ENCODE data around the gene UCK2.

UCK2 gene

DNA sequence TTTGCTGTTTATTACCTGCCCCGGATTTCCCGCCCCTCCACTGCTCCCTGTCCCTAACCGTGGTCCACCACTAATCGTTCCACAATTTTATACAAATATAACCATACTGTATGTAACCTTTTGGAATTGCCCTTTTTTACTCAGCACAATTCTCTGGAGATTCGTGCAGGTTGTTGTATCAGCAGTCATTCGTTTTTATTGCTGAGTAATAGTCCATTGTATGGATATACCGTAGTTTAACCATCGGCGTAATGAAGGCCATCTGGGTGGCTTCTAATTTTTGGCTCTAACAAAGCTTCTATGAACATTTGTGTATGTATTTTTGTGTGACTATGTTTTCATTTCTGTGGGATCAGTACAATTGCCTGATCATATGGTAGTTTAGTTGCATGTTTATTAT, 50.0 kb downstream of the UCK2 start:
- in situ Hi-C loops (cut with MboI; ENCODE audit: low sequenced_read_pairs): no loop called here

GRCh38 chr1:165877940-165878556, 50.6 kb downstream of the UCK2 start:
- in situ Hi-C loops (cut with MboI; ENCODE audit: low sequenced_read_pairs): no loop called here

GRCh38 chr1:165879946-165880345, 52.5 kb downstream of the UCK2 start:
- in situ Hi-C loops (cut with MboI; ENCODE audit: low sequenced_read_pairs): no loop called here

- in situ Hi-C loops (cut with MboI; ENCODE audit: low sequenced_read_pairs): no loop called here
Observed at GRCh38 chr1:165880993-165881392, 53.6 kb downstream of the UCK2 start.

DNA sequence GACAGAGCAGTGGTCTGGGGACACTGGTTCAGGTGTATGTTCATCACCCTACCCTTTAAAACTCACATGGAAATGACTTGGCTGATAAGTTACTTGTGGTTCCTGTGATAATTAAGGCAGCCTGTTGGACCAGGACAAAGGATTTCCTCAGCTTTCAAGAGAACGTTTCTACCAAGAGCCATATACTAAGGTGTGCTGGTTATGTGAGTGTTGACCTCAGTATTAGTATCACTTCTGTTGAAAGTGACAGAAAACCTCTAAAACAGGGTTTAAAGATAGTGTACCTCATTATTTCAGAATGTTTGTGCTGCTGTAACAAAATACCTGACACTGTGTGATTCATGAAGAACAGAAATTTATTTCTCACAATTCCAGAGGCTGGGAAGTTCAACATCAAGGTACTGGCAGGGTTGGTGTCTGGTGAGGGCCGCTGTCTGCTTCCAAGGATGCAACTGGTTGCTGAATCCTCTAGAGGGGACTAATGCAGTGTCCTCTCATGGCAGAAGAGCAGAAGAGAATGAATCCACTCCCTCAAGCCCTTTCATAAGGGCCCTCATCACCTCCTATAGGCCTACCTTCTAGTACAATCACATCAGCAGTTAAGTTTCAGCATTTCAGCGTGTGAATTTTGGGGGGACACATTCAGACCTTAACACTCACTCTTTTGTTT, 54.9 kb downstream of the UCK2 start:
- in situ Hi-C loops (cut with MboI; ENCODE audit: low sequenced_read_pairs): no loop called here

GRCh38 chr1:165883056-165883455, 55.6 kb downstream of the UCK2 start:
- in situ Hi-C loops (cut with MboI; ENCODE audit: low sequenced_read_pairs): no loop called here

GRCh38 chr1:165884009-165884689, 56.7 kb downstream of the UCK2 start:
- in situ Hi-C loops (cut with MboI; ENCODE audit: low sequenced_read_pairs): no loop called here

DNA sequence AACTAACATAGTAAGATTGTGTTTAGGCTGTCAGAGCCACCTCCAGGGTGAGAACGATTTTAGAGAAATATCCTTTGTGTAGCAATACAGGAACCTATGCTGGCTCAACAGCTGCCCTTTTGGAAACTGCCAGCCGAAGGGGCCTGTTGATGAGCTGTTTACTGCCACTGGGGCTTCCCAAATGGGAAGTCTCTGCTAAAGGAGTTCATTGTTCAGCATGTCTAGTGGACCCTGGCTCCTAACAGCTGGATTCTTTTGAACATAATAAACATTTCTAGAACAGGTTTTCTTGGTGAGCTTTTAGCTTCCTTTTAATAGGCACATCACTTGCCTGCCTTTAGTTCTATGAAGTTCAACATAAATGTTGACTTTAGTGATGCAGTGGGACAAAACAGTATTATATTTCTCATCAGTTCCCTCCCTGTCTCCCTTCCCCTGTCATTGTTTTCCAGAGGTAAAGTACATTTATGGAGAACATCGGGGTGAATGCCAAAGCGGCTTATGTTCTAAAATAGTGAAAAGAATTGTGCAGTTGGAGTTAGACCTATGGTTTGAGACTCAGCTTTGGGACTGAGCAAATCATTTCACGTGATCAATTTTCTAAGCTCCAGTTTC, 57.4 kb downstream of the UCK2 start:
- in situ Hi-C loops (cut with MboI; ENCODE audit: low sequenced_read_pairs): no loop called here

DNA sequence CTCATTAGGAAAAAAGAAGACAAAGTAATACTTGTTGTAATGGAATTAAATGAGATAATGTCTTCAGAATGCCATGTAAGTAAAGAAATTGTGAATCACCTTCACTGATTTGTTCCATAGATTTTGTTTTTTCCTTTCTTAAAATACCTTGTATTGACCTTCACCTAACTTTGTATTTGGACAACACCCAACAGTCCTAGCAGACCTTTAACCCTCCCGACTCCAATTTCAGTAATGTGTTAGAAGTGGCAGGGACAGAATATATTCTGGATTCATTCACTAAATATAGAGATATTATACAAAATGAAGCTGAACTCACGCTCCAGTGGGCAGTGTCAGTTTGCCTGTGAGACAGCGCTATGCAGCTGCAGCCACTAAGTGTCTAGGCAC, 57.9 kb downstream of the UCK2 start:
- in situ Hi-C loops (cut with MboI; ENCODE audit: low sequenced_read_pairs): no loop called here

- in situ Hi-C loops (cut with MboI; ENCODE audit: low sequenced_read_pairs): no loop called here
Observed at GRCh38 chr1:165886193-165886592, 58.8 kb downstream of the UCK2 start.

DNA sequence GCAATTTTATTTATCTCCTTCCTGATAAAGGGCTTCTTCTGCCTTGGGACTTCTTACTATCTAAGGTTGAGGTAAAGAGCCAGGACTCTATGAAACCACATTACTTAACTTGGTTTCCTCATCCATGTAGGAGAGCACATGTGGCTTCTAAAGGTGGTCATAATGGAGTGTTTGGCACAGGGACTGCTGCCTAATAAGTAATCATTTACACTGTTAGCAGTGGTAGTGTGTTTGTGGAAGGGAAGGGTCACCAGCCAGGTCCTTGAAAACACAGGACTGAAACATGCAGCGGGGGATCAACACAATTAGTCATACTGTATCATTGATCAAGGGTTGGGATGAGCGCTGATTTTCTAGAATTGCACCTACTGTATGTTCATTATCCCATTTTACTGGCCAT, 59.6 kb downstream of the UCK2 start:
- in situ Hi-C loops (cut with MboI; ENCODE audit: low sequenced_read_pairs): no loop called here

DNA sequence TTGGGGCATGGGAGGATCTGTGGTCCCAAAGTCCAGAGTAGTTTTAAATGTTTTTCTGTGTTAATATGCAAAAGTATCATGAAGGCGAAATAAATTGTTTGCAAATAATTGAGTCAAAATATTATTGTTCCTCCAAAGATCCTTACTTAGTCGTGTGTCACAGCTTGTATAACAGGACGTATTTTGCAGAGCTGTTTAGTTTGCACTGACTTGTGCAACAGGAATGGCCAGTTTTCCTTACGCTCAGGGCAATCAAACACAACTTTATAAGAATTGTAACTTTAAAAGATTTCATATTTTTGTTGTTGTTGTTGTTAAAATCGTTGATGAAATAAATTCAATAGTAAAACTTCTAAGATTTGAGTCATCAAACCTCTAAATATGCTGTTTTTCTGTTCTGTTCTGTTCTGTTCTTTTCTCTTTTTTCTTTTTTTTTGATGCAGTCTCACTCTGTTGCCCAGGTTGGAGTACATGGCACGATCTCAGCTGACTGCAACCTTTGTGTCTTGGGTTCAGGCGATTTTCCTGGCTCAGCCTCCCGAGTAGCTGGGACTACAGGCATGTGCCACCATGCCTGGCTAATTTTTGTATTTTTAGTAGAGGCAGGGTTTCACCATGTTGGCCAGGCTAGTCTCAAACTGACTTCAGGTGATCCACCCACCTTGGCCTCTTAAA, 60.6 kb downstream of the UCK2 start:
- in situ Hi-C loops (cut with MboI; ENCODE audit: low sequenced_read_pairs): no loop called here

GRCh38 chr1:165888552-165888920, 61.1 kb downstream of the UCK2 start:
- in situ Hi-C loops (cut with MboI; ENCODE audit: low sequenced_read_pairs): no loop called here

DNA sequence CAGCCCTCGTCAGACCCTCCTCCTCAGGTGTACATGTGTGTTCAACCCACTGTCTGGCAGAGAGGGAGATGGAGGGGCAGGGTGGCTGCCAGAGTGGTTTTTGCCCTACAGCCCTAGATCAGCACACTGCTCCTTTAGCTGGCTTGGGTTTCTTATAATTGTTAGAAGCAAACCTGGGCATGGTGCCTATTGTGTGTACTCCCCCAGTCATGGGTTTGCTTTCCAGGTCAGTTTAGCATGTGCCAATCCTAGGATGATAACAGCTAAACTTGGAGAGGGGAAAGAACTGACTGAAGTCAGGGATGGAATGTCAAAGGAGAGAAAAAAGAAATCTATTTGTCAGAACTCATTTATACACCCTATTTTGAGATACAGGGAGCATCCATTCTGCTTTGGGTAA, 63.3 kb downstream of the UCK2 start:
- in situ Hi-C loops (cut with MboI; ENCODE audit: low sequenced_read_pairs): no loop called here

DNA sequence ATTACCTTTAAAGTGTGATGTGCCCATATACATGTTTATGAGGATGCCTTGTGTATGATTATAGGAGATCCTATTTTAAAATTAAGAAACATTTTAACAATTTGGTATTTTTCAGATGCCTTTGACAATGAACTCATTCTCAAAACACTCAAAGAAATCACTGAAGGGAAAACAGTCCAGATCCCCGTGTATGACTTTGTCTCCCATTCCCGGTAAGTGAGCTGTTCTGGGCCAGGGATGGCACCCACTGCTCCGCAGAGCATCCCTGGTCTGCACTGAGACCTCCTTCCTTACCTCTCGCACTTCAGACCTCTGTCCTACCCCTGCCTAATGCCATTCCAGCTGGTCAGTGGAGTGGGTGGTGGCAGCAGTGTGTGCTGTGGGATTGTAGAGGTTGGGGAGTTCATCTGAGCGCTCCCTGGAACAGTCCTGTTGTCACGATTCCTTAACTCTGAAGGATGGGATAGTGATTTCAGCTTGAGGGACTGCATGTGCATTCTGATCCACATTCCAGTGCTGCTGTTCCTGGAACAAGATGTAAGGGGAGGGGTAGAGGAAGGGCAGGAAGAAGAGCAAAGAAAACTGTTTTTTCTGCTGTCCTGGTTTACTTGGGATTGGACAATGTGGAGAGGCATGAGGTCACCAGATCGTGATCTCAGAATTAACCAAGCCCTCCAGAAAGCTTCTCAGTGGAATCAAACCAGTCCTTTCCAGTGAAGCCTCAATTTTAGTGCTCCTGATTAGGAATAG, 63.9 kb downstream of the UCK2 start:
- in situ Hi-C loops (cut with MboI; ENCODE audit: low sequenced_read_pairs): no loop called here

DNA sequence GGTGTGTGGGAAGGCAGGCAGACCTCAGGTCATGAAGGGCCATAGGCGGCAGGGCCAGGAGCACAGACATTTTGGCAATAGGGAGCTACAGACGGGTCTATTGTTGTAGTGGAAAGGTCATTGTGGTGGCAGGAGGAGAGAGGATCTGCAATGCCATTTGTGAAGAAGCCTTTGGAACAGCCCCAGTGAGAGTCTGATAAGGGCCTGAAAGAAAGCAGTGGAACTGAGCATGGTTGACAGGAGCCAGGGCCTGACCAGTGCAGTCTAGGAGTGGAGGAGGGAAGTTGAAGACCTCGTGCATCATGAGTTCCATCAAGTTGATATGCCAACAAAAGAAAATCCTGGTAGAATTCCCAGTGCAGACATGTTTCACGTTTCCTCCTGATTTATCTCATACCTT, 65.5 kb downstream of the UCK2 start:
- in situ Hi-C loops (cut with MboI; ENCODE audit: low sequenced_read_pairs): no loop called here

GRCh38 chr1:165893507-165893906, 66.1 kb downstream of the UCK2 start:
- in situ Hi-C loops (cut with MboI; ENCODE audit: low sequenced_read_pairs): no loop called here

- in situ Hi-C loops (cut with MboI; ENCODE audit: low sequenced_read_pairs): no loop called here
Observed at GRCh38 chr1:165894591-165894990, 67.2 kb downstream of the UCK2 start.

DNA sequence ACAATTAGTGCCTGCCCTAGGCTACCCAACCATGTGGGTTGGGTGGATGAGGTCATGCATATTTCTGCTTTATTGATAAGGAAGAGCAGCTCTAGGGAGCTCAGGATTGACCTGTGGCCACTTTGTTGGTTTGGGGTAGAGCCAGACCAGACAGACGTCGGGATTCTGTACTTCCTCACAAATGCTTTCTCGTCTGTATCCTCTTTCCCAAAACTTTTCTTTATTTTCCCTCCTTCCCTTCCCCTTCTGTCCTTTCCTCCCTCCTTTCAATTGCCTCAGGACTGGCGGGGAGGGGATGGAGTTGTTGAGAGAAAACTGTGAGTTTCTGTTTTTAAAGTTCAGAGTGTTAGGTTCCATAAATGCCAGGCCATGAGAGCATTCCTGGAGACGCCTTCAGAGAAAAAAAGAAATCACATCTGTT, 68.0 kb downstream of the UCK2 start:
- in situ Hi-C loops (cut with MboI; ENCODE audit: low sequenced_read_pairs): no loop called here

DNA sequence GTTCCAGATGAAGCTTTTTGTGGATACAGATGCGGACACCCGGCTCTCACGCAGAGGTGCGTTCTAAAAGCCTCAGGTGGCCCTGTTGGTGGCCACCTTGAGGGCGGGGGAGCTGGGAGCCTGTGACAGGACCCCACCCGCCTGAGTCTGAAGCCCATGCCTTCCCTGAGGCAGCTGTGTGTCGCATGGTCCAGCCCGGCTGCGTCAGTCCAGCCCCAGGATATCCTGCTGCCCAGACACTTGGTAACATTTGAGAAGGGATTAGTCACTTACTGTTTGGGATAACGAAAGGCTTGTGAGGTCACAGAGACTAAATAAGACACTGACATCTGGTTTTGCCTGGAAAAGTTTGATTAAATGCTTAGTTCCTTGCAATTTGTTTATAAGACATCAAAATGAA, 68.9 kb downstream of the UCK2 start:
- in situ Hi-C loops (cut with MboI; ENCODE audit: low sequenced_read_pairs): no loop called here

All from HL-60/S4 treated with phorbol 12-myristate 13-acetate at 8.2 ng/mL for 4 days and 3 days (cell line).